Germinal center (tissue), 1 donor: ENCODE results near the gene COL8A1.

Experiments used
- DNase-seq: peaks from one replicate; pipeline ENCODE4 v3.0.0; 2012; ENCODE audit warnings: mixed read lengths, low spot score

Gene COL8A1

GRCh38 chr3:99639579-99639978 is 1.2 kb downstream of the COL8A1 start:
- DNase-seq, result no peak

DNA sequence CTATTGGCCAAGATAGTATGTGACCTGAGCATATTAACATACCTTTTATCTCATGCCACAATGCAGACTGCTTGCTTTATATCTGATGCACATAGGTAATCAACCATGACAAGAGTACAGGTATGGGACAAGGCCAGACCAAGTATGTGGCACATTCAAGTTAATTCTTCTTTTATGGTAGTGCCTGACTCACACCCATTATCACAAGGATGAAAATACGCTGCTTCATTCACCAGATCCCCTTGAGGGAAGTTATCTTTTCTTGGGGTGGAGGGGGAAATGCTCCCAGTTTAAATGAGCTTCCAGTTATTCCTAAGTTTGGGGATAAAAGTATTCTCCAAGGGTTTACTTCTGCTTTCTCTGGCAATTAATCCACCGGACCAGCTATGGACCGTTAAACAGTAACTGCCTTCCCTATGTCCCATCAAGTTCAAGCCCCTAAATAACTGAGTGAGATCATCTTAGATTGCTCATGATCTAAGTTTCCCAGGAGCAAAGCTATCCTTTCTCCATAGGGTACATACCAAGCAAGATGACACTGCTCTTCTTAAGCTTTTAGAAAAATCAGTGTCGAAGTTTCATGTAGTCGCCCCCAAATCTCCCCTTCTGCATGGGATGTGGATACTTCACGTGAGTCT is 1.9 kb downstream of the COL8A1 start:
- no peak for DNase-seq

DNA sequence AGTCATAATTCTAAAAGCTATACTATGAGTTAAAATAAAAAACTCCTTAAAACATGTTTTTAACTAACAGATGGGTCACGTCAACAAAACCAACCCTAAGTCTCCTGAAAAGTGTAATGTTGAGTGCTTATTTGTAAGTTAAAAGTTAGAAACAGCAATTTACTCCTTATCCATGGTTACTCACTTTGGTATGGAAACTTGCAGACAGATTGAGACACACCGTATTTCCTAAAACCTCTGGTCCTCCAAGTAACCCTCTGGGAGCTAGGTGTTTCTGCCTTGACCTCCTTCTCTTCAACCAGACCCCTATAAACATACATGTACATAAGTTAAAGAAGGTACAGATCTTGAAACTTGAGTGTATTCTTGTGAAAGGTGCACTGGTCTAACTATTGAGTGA is 3.1 kb downstream of the COL8A1 start:
- DNase-seq, result no peak

DNA sequence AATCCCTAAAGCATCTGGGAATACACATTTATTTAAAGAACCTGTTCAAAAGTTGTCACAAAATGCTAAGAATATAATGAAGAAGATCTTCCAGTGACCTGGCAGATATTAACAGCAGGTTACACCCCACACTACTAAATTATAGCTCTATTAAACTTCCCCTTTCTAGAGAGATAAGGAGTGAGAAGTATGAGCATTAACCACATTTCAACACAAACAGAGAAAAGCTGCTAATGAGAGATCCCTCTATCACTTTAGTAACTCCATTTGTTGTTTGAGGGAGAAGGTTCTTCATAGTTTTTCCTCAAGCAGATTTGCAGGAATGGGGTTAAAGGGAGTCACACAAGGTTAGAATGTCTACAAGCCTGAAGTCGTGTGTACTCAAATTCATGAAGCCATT is 3.6 kb downstream of the COL8A1 start:
- no peak for DNase-seq

DNA sequence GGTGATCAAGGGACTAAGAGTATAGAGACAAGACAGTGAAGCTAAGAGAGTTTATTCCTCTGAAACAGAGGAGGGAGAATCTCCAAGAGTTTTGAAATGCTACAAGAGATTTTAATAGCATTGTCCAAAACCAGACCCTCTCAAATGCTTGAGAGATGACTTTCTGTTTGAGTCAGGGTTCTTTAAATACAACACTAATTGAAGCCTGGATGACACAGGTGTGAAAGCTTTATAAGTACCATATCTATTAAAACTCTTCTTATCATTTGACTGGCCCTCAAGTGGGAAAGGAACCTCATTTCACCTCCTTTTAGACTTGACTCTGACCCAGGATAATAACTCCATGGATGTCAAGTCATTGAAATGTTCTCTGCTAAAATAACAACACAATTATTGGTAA is 5.6 kb downstream of the COL8A1 start:
- DNase-seq, result no peak

DNA sequence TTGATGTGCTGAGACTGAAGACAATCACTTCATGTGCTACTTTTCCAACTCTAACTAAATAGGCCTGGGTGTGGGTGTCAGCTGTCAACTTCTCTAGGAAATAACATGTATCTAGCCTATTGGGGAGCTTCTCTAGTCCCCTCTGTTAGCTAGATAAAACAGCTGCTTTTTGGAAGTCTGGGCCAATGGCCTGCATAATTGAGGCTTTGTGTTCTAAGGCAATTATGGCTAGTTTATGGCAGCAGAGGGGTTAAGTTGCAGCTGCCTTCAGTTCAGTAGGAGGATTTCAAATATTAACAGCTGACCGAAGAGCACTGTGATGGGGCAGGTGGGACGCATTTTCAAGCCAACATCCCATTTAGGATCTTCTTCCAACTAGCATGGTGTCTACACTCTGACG is 6.4 kb downstream of the COL8A1 start:
- DNase-seq, result no peak

GRCh38 chr3:99645277-99646106 is 7.1 kb downstream of the COL8A1 start:
- DNase-seq, result no peak

DNA sequence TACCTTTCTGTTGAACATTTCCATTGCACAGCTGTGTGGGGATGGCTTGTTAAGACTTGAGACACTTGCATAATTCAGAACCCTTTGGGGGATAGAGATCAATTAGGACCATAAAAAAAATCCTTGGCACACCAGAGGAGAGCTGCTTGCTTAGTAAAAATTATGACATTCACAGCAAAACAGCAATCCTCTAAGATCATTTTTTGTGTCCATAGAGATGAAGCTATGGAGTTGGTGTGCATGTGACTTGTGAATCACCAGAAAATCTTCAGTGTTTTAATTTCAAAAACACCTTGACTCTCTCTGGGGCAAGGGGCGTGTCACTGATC is 7.7 kb downstream of the COL8A1 start:
- no peak for DNase-seq

DNA sequence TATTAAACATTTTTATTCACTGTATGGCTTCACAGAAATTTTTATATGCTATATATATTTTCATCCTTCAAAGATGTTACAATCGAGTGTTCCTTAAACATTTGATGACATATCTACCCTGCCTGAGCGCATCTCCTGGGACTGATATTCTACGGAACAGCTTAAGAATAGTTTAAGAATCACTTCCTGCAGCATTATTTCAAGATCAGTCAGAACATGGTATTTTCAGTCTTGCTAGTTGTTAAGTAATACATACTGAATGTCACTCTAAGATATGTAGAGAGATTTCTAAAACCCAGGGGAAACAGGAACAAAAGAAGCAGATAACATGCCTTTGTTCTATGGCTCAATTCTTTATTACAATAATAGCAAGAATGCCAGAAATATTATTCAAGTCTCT is 8.7 kb downstream of the COL8A1 start:
- DNase-seq, result no peak

- DNase-seq, result no peak
Observed at GRCh38 chr3:99648101-99648500, 9.7 kb downstream of the COL8A1 start.

DNA sequence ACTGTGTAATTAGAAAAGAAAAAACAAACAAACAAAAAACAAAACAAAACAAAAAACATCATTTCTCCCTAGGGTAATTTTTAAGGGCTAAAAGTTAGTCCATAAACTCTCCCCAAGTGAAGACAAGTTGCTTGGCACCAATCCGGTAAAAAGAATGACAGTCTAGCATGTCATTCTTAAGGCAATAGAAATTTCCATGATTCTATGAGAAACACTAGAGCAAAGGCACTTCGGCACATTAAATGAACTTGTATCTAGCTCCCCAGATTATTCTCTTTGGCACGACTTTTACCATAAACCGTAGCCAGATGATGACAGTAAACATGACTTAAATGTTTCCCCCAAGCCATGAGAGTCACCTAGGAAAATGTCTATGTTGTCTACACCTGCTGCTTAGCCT is 10.1 kb downstream of the COL8A1 start:
- DNase-seq, result no peak

- DNase-seq, result no peak
Observed at GRCh38 chr3:99651531-99651930, 13.1 kb downstream of the COL8A1 start.

DNA sequence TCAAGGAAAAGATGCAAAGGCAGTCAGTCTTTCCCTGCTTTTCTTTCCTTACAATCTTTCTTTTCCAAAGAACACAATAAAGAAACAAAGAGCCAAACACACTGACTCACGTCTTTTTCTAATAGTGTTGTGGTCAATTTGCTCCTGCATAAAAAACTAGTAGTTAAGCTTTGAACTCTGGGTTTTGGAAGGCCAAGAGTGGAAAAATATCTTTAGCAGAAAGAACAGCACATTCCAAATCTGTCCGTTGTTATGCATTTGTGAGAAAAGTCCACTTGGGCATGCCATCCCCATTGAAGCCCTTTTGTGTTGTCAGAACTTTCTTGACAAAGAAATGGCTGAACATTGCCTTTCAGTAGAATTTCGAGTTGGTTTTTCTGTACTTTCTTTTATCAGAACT is 18.2 kb downstream of the COL8A1 start:
- no peak for DNase-seq

DNA sequence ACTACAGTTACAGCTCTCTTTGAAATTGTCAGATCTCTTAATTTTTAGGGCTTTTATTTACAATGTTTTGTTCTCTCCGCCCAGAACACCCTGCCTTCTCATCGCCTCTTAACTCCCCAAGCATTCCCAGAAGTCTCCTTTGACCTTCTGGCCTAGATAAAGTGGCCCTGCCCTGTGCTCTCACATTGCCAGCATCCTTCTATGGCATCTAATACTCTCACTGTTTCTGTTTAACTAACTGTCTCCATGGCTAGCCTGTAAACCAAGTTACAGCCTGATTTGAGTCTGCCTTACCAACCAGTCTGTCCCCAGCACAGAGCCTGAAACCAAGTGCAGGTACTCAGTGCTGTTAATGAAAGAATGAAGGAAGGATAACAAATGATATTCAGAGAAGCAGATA is 19.9 kb downstream of the COL8A1 start:
- DNase-seq, result no peak

DNA sequence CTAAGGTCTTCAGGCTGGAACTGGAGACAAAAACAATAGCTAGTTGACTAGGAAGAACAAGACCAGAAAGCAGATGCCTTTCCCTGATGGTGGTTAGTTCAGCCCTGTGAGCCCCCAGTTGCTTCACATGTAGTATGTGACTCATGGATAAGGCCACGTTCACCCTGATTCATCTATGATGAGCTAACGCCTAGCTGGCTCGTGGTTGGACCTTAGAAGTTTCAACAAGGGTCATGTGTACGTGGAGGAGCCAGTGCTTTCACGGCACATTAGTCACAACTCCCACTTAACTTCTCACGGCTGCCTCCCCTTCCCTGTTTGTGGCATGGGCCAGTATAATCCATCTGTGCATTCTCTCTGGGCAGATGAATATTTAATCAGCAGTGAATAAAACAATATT is 20.6 kb downstream of the COL8A1 start:
- DNase-seq, result no peak

DNA sequence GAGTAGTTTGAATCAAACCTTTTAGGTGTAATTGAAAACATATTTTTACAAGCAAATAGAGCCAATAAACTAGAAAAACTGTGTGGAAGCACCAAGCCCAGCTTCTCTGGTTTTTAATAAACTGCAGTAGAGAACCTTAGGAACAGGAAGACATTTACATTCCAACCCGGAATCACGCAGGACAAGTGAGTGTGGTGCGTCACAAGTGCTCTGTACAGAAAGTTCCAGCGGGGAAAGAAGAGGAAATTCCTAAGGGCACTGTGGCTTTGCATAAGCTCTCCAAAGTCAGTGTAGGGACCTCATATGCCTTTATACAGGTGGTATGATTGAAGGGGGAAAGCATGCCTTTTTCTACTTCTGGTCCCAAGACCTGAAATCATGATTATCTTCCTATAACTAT is 21.6 kb downstream of the COL8A1 start:
- DNase-seq, result no peak

DNA sequence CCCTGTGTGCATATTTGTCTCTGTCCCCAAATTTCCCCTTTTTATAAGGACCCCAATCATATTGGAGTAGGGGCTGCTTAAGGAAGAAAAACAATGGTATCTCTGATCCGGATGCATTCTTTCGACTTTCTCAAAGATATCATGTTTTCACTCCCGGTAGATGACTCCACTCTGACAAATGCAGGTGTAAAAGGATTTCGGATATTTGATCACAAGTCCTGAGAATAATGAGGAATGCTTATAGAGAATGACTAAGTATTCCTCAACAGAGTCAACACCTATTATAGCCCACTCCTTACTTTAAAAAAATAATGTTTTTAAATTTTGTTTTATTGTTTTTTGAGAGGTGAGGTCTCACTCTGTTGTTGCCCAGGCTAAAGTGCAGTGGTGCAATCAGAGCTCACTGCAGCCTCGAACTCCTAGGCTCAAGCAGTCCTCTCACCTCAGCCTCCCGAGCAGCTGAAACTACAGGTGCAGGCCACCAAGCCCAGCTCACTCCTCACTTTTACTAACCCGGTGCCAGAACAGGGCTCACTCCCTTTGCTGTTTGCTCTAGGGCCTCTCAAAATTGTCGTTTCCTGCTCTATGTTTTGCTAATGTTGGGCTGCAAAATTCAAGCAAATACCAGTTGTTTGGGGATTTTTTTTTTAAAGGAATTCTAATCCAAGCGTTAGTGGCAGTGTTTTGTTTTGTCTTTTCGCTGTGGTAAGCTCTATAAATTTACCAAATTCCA is 24.6 kb downstream of the COL8A1 start:
- DNase-seq, result no peak

- no peak for DNase-seq
Observed at GRCh38 chr3:99663977-99664376, 25.6 kb downstream of the COL8A1 start.

DNA sequence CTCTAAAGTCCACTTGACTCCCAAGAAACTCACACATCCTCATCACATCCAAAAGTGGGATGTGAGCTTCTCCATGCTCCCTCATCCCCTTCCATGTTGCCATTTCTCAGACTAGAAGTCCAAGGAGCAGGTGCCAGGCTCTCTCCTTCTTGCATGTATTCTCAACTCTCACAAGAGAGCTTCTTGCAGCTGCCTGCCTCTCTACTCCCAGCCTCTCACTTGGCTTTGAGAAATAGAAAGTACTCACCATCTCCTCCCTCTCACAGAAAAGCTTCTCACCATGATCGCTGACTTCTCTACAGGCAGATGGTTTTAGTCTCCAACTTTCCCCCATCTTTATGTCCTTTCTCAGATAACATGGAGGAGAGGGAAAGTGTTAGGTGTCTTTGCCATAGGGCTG is 26.6 kb downstream of the COL8A1 start:
- no peak for DNase-seq

DNA sequence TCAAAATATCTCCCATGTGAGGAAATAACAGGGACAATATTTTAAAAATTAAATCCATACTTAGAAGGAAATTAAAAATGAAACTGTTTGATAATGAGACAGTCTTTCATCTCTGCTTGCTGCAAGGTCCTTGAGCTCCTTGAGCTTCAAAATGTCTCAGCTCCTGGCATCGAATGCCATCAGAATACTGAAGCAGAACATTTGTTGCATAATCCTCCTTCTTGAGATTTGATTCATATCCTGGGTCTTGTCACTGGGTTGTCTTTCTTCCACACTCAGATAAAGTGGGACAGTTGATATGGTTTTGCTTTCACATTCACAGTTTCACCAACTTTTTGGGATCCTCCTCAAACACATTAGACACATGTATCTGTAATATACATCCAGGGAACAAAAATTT is 27.8 kb downstream of the COL8A1 start:
- DNase-seq, result no peak

GRCh38 chr3:99668044-99668443 is 29.6 kb downstream of the COL8A1 start:
- no peak for DNase-seq

DNA sequence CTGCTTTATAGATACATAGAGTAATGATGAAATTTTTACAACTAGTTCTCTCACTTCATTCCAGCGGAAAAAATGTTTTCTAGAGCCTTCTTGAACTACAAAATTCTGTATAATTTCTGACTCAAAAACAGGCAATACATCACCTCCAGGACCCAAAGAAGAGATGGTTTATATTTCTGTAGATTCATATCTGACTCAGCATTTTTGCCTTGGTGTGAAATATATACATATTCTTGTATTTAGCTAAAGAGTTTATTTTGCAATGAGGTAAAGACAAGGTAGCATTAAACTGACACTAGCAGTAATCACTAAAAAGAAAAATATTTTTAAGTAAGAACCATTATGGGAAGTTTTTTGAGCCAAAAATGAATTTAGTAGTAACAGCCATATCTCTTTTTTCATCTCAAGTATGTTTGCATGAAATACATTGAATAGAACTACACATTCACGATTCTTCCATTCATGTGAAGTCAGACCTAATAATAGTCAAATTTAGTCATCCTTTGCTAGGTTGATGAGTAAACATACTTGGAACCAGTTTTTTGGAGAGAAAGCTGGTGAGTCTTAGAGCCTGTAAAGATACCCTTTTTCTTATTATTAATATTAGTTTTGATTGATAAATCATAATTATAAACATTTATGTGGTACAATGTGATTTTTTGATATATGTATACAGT is 31.6 kb downstream of the COL8A1 start:
- no peak for DNase-seq

- DNase-seq, result no peak
Observed at GRCh38 chr3:99670556-99670950, 32.2 kb downstream of the COL8A1 start.
